HepG2 (cell line): ENCODE data around the gene SMLR1. TPM values are rescaled to one million over a fixed set of nuclear protein-coding genes. Genes with fewer than 3 reads are reported as not detected.

Experiments used
- DNMT1 ChIP-seq: sonication (generic); formaldehyde crosslinking; IDR thresholded peaks from 2 replicates; pipeline ENCODE4 v1.5.1; 2020; ENCODE audit warnings: mild to moderate bottlenecking, missing genetic modification reagents
- ERF ChIP-seq: IDR thresholded peaks from 2 replicates; pipeline ENCODE4 v1.6.1; 2018; ENCODE audit warnings: missing biosample characterization, missing genetic modification reagents
- GTF2F1 ChIP-seq: fragments of 150-350 bp; IDR thresholded peaks from 2 replicates; pipeline ENCODE4 v1.6.1; 2014; ENCODE audit warnings: low read length
- HCFC1 ChIP-seq: fragments of 150-350 bp; IDR thresholded peaks from 2 replicates; pipeline ENCODE4 v1.6.1; 2014; ENCODE audit warnings: low read depth, low read length
- HNF4A ChIP-seq: sonication (generic); formaldehyde crosslinking; IDR thresholded peaks from 2 replicates; pipeline ENCODE4 v1.4.0; 2020; ENCODE audit warnings: missing genetic modification reagents
- PHF20 ChIP-seq: sonication (generic); formaldehyde crosslinking; IDR thresholded peaks from 2 replicates; pipeline ENCODE4 v1.5.0; 2020; ENCODE audit warnings: mild to moderate bottlenecking, missing genetic modification reagents
- REPIN1 ChIP-seq: sonication (generic); formaldehyde crosslinking; IDR thresholded peaks from 2 replicates; pipeline ENCODE4 v1.8.0; 2022; ENCODE audit warnings: missing genetic modification reagents, low read depth, mild to moderate bottlenecking, borderline replicate concordance
- RXRB ChIP-seq: IDR thresholded peaks from 2 replicates; pipeline ENCODE4 v1.6.1; 2016; ENCODE audit warnings: borderline replicate concordance, missing genetic modification reagents, missing compliant biosample characterization
- SMC3 ChIP-seq: IDR thresholded peaks from 2 replicates; pipeline ENCODE4 v1.6.1; 2011; ENCODE audit warnings: low read length, improper control_type of control experiment
- SP2 ChIP-seq: sonication (generic); formaldehyde crosslinking; IDR thresholded peaks from 2 replicates; pipeline ENCODE4 v1.5.1; 2020; ENCODE audit warnings: mild to moderate bottlenecking, missing genetic modification reagents
- ZNF33B ChIP-seq: sonication (generic); formaldehyde crosslinking; IDR thresholded peaks from 2 replicates; pipeline ENCODE4 v1.5.1; 2020; ENCODE audit warnings: mild to moderate bottlenecking, missing genetic modification reagents
- ZNF652 ChIP-seq: IDR thresholded peaks from 2 replicates; pipeline ENCODE4 v1.6.1; 2016; ENCODE audit warnings: low read depth, borderline replicate concordance
- ZSCAN21 ChIP-seq: sonication (generic); formaldehyde crosslinking; IDR thresholded peaks from 2 replicates; pipeline ENCODE4 v1.8.0; 2022; ENCODE audit warnings: mild to moderate bottlenecking, missing genetic modification reagents, moderate library complexity, borderline replicate concordance
- polyA plus RNA-seq, 8 experiments: library from polyadenylated mRNA; depleted of rRNA in 3 of 8; stranded (reverse) in 7 of 8; unstranded in 1 of 8; fragments of >200 nt; fragmentation: Illumina TruSeq in 4 of 8; extraction: Trizol in 4 of 8; gene quantifications; 2 replicates each; pipeline versions ENCODE4 v1.2.1 to v1.2.3, GENCODE V29; 2011 to 2016; ENCODE audit warnings: low read depth in 4 of 8, missing spikeins in 1 of 8, mixed read lengths in 1 of 8; ENCODE audit not compliant: insufficient read depth in 1 of 8
- total RNA-seq, 5 experiments: library from RNA; depleted of rRNA; stranded (reverse); fragments of >200 nt; fragmentation: Illumina TruSeq; extraction: Trizol; gene quantifications; 2 replicates each; pipeline ENCODE4 v1.2.3, GENCODE V29; 2016; ENCODE audit warnings: low read depth in 1 of 5
- TF ChIP-seq, protein P1 (sequence below): sonication (generic); formaldehyde crosslinking; conservative IDR thresholded peaks from 2 replicates; pipeline ENCODE4 v1.4.0; 2020; ENCODE audit warnings: missing genetic modification reagents
- TF ChIP-seq, protein P2 (sequence below): sonication (generic); formaldehyde crosslinking; IDR thresholded peaks from 2 replicates; pipeline ENCODE4 v1.8.0; 2022; ENCODE audit warnings: mild to moderate bottlenecking, missing genetic modification reagents, moderate library complexity
- TF ChIP-seq, protein P3 (sequence below): sonication (generic); formaldehyde crosslinking; IDR thresholded peaks from 2 replicates; pipeline ENCODE4 v1.5.0; 2020; ENCODE audit warnings: mild to moderate bottlenecking, missing genetic modification reagents
- TF ChIP-seq, protein P4 (sequence below): sonication (generic); formaldehyde crosslinking; IDR thresholded peaks from 2 replicates; pipeline ENCODE4 v1.4.0; 2020; ENCODE audit warnings: mild to moderate bottlenecking, missing genetic modification reagents
- TF ChIP-seq, protein P5 (sequence below): IDR thresholded peaks from 2 replicates; pipeline ENCODE4 v1.6.1; 2016; ENCODE audit warnings: low read depth, missing genetic modification reagents, missing compliant biosample characterization

The SMLR1 gene
- total and polyA plus RNA-seq, 2 of the 13 experiments (the other 11 are each of a cell fraction or from before 2014, with no cell fraction given), result 41.8 to 104 TPM

DNA sequence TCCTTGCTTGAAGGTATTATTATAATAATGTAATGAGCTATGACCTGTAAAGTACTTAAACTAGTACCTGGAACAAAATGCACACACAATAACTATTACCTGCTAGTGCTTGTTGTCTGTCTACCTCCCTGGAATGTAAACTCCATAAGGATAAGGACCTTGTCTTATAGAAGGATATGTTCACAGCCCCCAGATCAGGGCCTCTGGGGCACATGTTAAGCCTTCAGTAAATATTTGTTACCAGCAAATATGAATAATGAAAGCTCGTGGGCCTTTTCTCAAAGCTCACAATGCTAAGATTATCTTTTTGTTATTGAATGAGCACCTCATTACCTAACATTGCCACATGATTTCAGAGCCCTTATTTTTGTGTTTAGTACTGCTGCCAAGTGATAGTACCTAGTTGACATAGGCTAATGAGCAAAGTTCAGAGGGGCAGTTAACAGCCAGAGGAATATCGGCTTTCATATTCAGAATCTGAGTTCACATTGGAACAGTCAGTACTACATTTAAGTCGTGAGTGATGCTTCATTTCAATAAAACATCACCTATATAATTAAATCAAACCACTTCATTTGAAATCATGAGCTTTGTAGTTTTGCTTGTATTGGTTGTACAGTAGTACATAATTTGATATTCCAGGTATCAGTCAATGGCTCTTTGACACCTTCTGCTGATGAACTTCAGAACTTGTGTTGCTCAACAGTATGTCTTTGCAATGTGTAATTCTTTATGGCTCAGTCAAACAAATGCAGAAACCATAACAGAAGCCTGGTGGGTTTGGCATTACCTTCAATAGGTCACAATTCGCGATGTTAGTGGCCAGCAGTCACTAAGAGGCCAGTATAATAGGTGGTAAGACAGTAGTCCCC lies 11.8 kb upstream of the SMLR1 start (continued):
- TF ChIP-seq, protein P1, sequence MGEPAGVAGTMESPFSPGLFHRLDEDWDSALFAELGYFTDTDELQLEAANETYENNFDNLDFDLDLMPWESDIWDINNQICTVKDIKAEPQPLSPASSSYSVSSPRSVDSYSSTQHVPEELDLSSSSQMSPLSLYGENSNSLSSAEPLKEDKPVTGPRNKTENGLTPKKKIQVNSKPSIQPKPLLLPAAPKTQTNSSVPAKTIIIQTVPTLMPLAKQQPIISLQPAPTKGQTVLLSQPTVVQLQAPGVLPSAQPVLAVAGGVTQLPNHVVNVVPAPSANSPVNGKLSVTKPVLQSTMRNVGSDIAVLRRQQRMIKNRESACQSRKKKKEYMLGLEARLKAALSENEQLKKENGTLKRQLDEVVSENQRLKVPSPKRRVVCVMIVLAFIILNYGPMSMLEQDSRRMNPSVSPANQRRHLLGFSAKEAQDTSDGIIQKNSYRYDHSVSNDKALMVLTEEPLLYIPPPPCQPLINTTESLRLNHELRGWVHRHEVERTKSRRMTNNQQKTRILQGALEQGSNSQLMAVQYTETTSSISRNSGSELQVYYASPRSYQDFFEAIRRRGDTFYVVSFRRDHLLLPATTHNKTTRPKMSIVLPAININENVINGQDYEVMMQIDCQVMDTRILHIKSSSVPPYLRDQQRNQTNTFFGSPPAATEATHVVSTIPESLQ (CRISPR knock-in tag), result peak; percentile 88; the same call in 1 of the 2 replicates
- TF ChIP-seq ZNF652 (CRISPR knock-in tag) (peak; percentile 11; the same call in 1 of the 2 replicates), HNF4A (CRISPR knock-in tag) (peak; percentile 89), SP2 (CRISPR knock-in tag) (no peak), RXRB (CRISPR knock-in tag) (peak; percentile 94), ERF (CRISPR knock-in tag) (peak; percentile 76; the same call in 1 of the 2 replicates), REPIN1 (CRISPR knock-in tag) (peak; percentile 91; the same call in 1 of the 2 replicates), HCFC1 (no peak), GTF2F1 (no peak), ZNF33B (CRISPR knock-in tag) (peak; percentile 11; the same call in 1 of the 2 replicates), DNMT1 (CRISPR knock-in tag) (no peak), SMC3 (peak; percentile 38; the same call in 1 of the 2 replicates), ZSCAN21 (peak; percentile 100), PHF20 (CRISPR knock-in tag) (no peak)
- TF ChIP-seq, protein P2, sequence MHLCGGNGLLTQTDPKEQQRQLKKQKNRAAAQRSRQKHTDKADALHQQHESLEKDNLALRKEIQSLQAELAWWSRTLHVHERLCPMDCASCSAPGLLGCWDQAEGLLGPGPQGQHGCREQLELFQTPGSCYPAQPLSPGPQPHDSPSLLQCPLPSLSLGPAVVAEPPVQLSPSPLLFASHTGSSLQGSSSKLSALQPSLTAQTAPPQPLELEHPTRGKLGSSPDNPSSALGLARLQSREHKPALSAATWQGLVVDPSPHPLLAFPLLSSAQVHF (CRISPR knock-in tag), result no peak
- TF ChIP-seq, protein P3, sequence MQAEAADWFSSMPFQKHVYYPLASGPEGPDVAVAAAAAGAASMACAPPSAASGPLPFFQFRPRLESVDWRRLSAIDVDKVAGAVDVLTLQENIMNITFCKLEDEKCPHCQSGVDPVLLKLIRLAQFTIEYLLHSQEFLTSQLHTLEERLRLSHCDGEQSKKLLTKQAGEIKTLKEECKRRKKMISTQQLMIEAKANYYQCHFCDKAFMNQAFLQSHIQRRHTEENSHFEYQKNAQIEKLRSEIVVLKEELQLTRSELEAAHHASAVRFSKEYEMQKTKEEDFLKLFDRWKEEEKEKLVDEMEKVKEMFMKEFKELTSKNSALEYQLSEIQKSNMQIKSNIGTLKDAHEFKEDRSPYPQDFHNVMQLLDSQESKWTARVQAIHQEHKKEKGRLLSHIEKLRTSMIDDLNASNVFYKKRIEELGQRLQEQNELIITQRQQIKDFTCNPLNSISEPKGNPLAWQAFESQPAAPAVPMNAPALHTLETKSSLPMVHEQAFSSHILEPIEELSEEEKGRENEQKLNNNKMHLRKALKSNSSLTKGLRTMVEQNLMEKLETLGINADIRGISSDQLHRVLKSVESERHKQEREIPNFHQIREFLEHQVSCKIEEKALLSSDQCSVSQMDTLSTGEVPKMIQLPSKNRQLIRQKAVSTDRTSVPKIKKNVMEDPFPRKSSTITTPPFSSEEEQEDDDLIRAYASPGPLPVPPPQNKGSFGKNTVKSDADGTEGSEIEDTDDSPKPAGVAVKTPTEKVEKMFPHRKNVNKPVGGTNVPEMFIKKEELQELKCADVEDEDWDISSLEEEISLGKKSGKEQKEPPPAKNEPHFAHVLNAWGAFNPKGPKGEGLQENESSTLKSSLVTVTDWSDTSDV, result no peak
- TF ChIP-seq, protein P4, sequence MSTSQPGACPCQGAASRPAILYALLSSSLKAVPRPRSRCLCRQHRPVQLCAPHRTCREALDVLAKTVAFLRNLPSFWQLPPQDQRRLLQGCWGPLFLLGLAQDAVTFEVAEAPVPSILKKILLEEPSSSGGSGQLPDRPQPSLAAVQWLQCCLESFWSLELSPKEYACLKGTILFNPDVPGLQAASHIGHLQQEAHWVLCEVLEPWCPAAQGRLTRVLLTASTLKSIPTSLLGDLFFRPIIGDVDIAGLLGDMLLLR (CRISPR knock-in tag), result no peak
- TF ChIP-seq, protein P5, sequence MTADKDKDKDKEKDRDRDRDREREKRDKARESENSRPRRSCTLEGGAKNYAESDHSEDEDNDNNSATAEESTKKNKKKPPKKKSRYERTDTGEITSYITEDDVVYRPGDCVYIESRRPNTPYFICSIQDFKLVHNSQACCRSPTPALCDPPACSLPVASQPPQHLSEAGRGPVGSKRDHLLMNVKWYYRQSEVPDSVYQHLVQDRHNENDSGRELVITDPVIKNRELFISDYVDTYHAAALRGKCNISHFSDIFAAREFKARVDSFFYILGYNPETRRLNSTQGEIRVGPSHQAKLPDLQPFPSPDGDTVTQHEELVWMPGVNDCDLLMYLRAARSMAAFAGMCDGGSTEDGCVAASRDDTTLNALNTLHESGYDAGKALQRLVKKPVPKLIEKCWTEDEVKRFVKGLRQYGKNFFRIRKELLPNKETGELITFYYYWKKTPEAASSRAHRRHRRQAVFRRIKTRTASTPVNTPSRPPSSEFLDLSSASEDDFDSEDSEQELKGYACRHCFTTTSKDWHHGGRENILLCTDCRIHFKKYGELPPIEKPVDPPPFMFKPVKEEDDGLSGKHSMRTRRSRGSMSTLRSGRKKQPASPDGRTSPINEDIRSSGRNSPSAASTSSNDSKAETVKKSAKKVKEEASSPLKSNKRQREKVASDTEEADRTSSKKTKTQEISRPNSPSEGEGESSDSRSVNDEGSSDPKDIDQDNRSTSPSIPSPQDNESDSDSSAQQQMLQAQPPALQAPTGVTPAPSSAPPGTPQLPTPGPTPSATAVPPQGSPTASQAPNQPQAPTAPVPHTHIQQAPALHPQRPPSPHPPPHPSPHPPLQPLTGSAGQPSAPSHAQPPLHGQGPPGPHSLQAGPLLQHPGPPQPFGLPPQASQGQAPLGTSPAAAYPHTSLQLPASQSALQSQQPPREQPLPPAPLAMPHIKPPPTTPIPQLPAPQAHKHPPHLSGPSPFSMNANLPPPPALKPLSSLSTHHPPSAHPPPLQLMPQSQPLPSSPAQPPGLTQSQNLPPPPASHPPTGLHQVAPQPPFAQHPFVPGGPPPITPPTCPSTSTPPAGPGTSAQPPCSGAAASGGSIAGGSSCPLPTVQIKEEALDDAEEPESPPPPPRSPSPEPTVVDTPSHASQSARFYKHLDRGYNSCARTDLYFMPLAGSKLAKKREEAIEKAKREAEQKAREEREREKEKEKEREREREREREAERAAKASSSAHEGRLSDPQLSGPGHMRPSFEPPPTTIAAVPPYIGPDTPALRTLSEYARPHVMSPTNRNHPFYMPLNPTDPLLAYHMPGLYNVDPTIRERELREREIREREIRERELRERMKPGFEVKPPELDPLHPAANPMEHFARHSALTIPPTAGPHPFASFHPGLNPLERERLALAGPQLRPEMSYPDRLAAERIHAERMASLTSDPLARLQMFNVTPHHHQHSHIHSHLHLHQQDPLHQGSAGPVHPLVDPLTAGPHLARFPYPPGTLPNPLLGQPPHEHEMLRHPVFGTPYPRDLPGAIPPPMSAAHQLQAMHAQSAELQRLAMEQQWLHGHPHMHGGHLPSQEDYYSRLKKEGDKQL (CRISPR knock-in tag), result peak; percentile 98
